Hepatocyte (in vitro differentiated cells): ENCODE results near the gene THSD7B. TPM values are rescaled to one million over a fixed set of nuclear protein-coding genes. Genes with fewer than 3 reads are reported as not detected.

Experiments used
- DNase-seq: peaks from one replicate; pipeline ENCODE4 v3.0.0-alpha.2; 2016; ENCODE audit warnings: low spot score
- H2AFZ ChIP-seq: fragments of 200-600 bp; sonication (generic); 2 replicates; pipeline ENCODE4 v1.6.0; 2016; ENCODE audit warnings: antibody characterized with exemption, mild to moderate bottlenecking
- H3K27ac ChIP-seq: fragments of 200-600 bp; sonication (generic); 2 replicates; pipeline ENCODE4 v1.5.1; 2016; ENCODE audit warnings: mild to moderate bottlenecking
- H3K27me3 ChIP-seq: fragments of 200-600 bp; sonication (generic); 2 replicates; pipeline ENCODE4 v1.6.1; 2016
- H3K36me3 ChIP-seq: fragments of 200-600 bp; sonication (generic); replicated peaks from 2 replicates; pipeline ENCODE4 v1.5.1; 2016; ENCODE audit warnings: low read depth; ENCODE audit not compliant: insufficient read depth
- H3K4me1 ChIP-seq: fragments of 200-600 bp; sonication (generic); 2 replicates; pipeline ENCODE4 v1.5.1; 2016; ENCODE audit warnings: mild to moderate bottlenecking, moderate library complexity; ENCODE audit not compliant: insufficient read depth
- H3K4me2 ChIP-seq: fragments of 200-600 bp; sonication (generic); 2 replicates; pipeline ENCODE4 v1.6.0; 2016
- H3K4me3 ChIP-seq: fragments of 200-600 bp; sonication (generic); 2 replicates; pipeline ENCODE4 v1.5.1; 2016; ENCODE audit warnings: mild to moderate bottlenecking
- H3K79me2 ChIP-seq: fragments of 200-600 bp; sonication (generic); 2 replicates; pipeline ENCODE4 v1.6.0; 2017; ENCODE audit warnings: mild to moderate bottlenecking
- H3K9me2 ChIP-seq: fragments of 200-600 bp; sonication (generic); replicated peaks from 2 replicates; pipeline ENCODE4 v1.6.0; 2017; ENCODE audit warnings: mild to moderate bottlenecking; ENCODE audit not compliant: insufficient read depth
- H3K9me3 ChIP-seq: fragments of 200-600 bp; sonication (generic); 2 replicates; pipeline ENCODE4 v1.5.1; 2016; ENCODE audit warnings: low read depth, mild to moderate bottlenecking
- H4K20me1 ChIP-seq: fragments of 200-600 bp; sonication (generic); 2 replicates; pipeline ENCODE4 v1.6.0; 2016; ENCODE audit warnings: mild to moderate bottlenecking; ENCODE audit not compliant: insufficient read depth, poor library complexity, severe bottlenecking
- CTCF ChIP-seq: fragments of 200-600 bp; sonication (generic); IDR thresholded peaks from 2 replicates; pipeline ENCODE4 v1.5.1; 2016; ENCODE audit warnings: antibody characterized with exemption, mild to moderate bottlenecking; ENCODE audit not compliant: poor library complexity
- EZH2 ChIP-seq: fragments of 200-600 bp; sonication (generic); IDR thresholded peaks from 2 replicates; pipeline ENCODE4 v1.6.1; 2016; ENCODE audit warnings: antibody characterized with exemption, mild to moderate bottlenecking, borderline replicate concordance
- EZH2phosphoT487 ChIP-seq: fragments of 200-600 bp; sonication (generic); IDR thresholded peaks from one replicate; pipeline ENCODE4 v1.6.1; 2018; ENCODE audit warnings: antibody characterized with exemption, mild to moderate bottlenecking, low read depth, moderate library complexity; ENCODE audit not compliant: unreplicated experiment, severe bottlenecking
- WGBS: methylation state at CpG from one replicate; pipeline ENCODE4 v1.1.6; 2016; ENCODE audit warnings: low lambda C conversion rate; ENCODE audit errors: missing lambda C conversion rate; 5-methylcytosine and 5-hydroxymethylcytosine counted together
- polyA plus RNA-seq: library from polyadenylated mRNA; unstranded; fragments of >200 nt; fragmentation: Nextera tagmentation; extraction: Ambion mirVana; gene quantifications from 2 replicates; pipeline ENCODE4 v1.2.1, GENCODE V29; 2016
- total RNA-seq: library from RNA; depleted of rRNA; stranded (reverse); fragments of >200 nt; gene quantifications from 2 replicates; pipeline ENCODE4 v1.2.3, GENCODE V29; 2014

The THSD7B gene
- total and polyA plus RNA-seq, 2 experiments from 2014 or later = 0.48 to 5.7 TPM

DNA sequence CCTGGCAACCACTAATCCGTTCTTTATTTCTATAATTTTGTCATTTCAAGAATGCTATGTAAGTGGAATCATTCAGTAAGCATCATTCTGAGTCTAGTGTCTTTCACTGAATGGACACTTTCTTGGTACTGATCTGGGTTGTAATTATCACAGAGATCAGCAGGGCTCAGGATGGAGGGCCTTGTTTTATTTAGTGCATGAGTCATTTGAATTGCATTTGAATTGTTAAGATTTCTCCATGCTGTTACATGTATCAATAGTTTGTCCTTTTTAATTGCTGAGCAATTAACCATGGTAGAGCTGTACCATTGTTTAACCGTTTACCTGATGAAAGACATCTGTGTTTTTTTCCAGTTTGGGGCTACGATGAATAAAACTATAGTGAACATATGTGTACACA is 256.4 kb downstream of the THSD7B start:
- Histone ChIP-seq H3K4me1 (no peaks in the 10 kb centered on the region), H3K4me2 (no peak overlapping the region), H3K79me2 (no peaks in the 10 kb centered on the region), H3K36me3 (no peaks in the 10 kb centered on the region), H2AFZ (no peak overlapping the region), H3K27me3 (no peaks in the 10 kb centered on the region), H4K20me1 (no peaks in the 10 kb centered on the region), H3K9me3 (no peaks in the 10 kb centered on the region), H3K4me3 (no peak overlapping the region), H3K27ac (no peak overlapping the region), H3K9me2 (no peaks in the 10 kb centered on the region)
- DNase-seq = no peak
- WGBS = 90% methylated on average over 3 of the region's 3 CpGs
- no peak for TF ChIP-seq EZH2phosphoT487
- TF ChIP-seq EZH2 = no peak
- no peak for TF ChIP-seq CTCF

- no peak overlapping the region for H3K4me3 ChIP-seq
- H3K27ac ChIP-seq = no peak overlapping the region
- H3K4me1 ChIP-seq = no peaks in the 10 kb centered on the region
- no peaks in the 10 kb centered on the region for H3K79me2 ChIP-seq
- no peaks in the 10 kb centered on the region for H3K9me2 ChIP-seq
- H3K27me3 ChIP-seq = no peaks in the 10 kb centered on the region
- no peaks in the 10 kb centered on the region for H3K36me3 ChIP-seq
- WGBS = 57% methylated on average over 2 of the region's 2 CpGs
- TF ChIP-seq CTCF (no peak), EZH2 (no peak), EZH2phosphoT487 (no peak)
- H4K20me1 ChIP-seq = no peaks in the 10 kb centered on the region
- no peak for DNase-seq
- no peak overlapping the region for H3K4me2 ChIP-seq
- H2AFZ ChIP-seq = no peak overlapping the region
- H3K9me3 ChIP-seq = no peaks in the 10 kb centered on the region
These were observed 257.9 kb downstream of the THSD7B start for GRCh38 chr2:137023205-137023604.

- TF ChIP-seq CTCF (no peak), EZH2phosphoT487 (no peak), EZH2 (no peak)
- DNase-seq = no peak
- H3K27me3 ChIP-seq = no peaks in the 10 kb centered on the region
- no peaks in the 10 kb centered on the region for H3K36me3 ChIP-seq
- H3K4me2 ChIP-seq = no peak overlapping the region
- no peak overlapping the region for H2AFZ ChIP-seq
- H3K79me2 ChIP-seq = no peaks in the 10 kb centered on the region
- H3K4me1 ChIP-seq = no peaks in the 10 kb centered on the region
- WGBS = 95% methylated on average over 4 of the region's 4 CpGs
- H3K27ac ChIP-seq = no peak overlapping the region
- H4K20me1 ChIP-seq = no peaks in the 10 kb centered on the region
- H3K9me2 ChIP-seq = no peaks in the 10 kb centered on the region
- H3K4me3 ChIP-seq = no peak overlapping the region
- no peaks in the 10 kb centered on the region for H3K9me3 ChIP-seq
These were observed 266.4 kb downstream of the THSD7B start for GRCh38 chr2:137031731-137032130.

DNA sequence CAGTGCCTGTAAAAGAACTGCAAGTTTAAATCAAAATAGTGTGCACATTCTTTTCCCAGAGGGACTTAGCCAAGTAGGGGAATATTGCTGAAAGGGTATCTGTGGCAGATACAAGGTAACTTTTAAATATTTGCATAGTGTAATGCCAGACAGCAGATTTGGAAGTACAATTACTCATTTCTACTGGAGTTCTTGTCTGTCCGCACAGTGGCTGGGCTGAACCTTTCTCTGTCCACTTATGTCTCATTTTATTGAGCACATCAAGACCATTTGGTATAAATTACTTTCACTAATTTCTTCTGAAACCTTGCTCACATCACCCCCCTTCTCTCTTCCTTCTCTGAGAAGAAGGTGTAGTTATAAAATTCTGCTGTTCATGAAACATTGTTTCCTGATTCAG is 271.3 kb downstream of the THSD7B start:
- Histone ChIP-seq H3K4me3 (no peak overlapping the region), H3K36me3 (no peaks in the 10 kb centered on the region), H2AFZ (no peak overlapping the region), H3K9me3 (no peaks in the 10 kb centered on the region), H3K4me1 (no peaks in the 10 kb centered on the region), H4K20me1 (no peaks in the 10 kb centered on the region), H3K4me2 (no peak overlapping the region), H3K9me2 (no peaks in the 10 kb centered on the region), H3K27ac (no peak overlapping the region), H3K27me3 (no peaks in the 10 kb centered on the region), H3K79me2 (no peaks in the 10 kb centered on the region)
- 58% methylated on average over 1 of the region's 1 CpG for WGBS
- no peak for DNase-seq
- TF ChIP-seq EZH2phosphoT487 (no peak), CTCF (no peak), EZH2 (no peak)
